Measurements from ENCODE around the gene FNDC11. TPM values are rescaled to one million over a fixed set of nuclear protein-coding genes. Genes with fewer than 3 reads are reported as not detected.

Gene FNDC11
- total RNA-seq, 3 donors from 2014 or later (not counting 1 experiment from before 2014, with no cell fraction given), result 0.19 to 0.75 (median 0.25) TPM

GRCh38 chr20:63565699-63566335 is 11.9 kb downstream of the FNDC11 start:
- WGBS (ENCODE audit: insufficient coverage), result 95% methylated on average over 43 of the region's 43 CpGs
- intact Hi-C loops (cut with micrococcal nuclease), result loop anchor here (2.0 kb wide), 1 partner anchor 69 kb away; no protein-coding TSS in a partner anchor
- Histone ChIP-seq H3K27me3 (ENCODE audit: control insufficient read depth, insufficient read depth, low read length) (no peaks in the 10 kb centered on the region), H3K27ac (ENCODE audit: low read length) (no peak overlapping the region), H3K9me3 (ENCODE audit: control insufficient read depth, insufficient read depth, low read length) (no peaks in the 10 kb centered on the region), H3K36me3 (ENCODE audit: control insufficient read depth, insufficient read depth, low read length) (peaks cover 21% of the 10 kb centered on the region), H3K4me1 (ENCODE audit: control insufficient read depth, insufficient read depth, low read length) (peaks cover 39% of the 10 kb centered on the region), H3K4me3 (ENCODE audit: low read length) (no peak overlapping the region)
- no peak for TF ChIP-seq CTCF (IDR thresholded peaks at IDR 0.05)
- peaks cover 20 to 26% of the 10 kb centered on the region in 2 donors for H3K4me1 Mint-ChIP-seq
- DNase-seq, result no peak
- no peak overlapping the region for H3K4me3 Mint-ChIP-seq
- no peak for ATAC-seq
- no peak overlapping the region for H3K27ac Mint-ChIP-seq
- H3K27me3 Mint-ChIP-seq (ENCODE audit: low read depth in 2 of 2), result no peaks in the 10 kb centered on the region
- H3K9me3 Mint-ChIP-seq, result no peaks in the 10 kb centered on the region
- H3K36me3 Mint-ChIP-seq, result no peaks in the 10 kb centered on the region

- Histone ChIP-seq H3K27ac (ENCODE audit: low read length) (peak overlapping the region; percentile 80), H3K27me3 (ENCODE audit: control insufficient read depth, insufficient read depth, low read length) (no peaks in the 10 kb centered on the region), H3K36me3 (ENCODE audit: control insufficient read depth, insufficient read depth, low read length) (peaks cover 16% of the 10 kb centered on the region), H3K4me3 (ENCODE audit: low read length) (no peak overlapping the region), H3K9me3 (ENCODE audit: control insufficient read depth, insufficient read depth, low read length) (no peaks in the 10 kb centered on the region), H3K4me1 (ENCODE audit: control insufficient read depth, insufficient read depth, low read length) (peaks cover 39% of the 10 kb centered on the region)
- Mint-ChIP-seq H3K4me3 (peak overlapping the region; percentile 88), H3K27me3 (ENCODE audit: low read depth in 2 of 2) (no peaks in the 10 kb centered on the region), H3K27ac (peak overlapping the region; percentile 92 to 93), H3K4me1 (peaks cover 20 to 26% of the 10 kb centered on the region in 2 donors), H3K36me3 (no peaks in the 10 kb centered on the region), H3K9me3 (no peaks in the 10 kb centered on the region)
- no peak for DNase-seq
- WGBS (ENCODE audit: insufficient coverage), result 86% methylated on average over 46 of the region's 46 CpGs
- intact Hi-C loops (cut with micrococcal nuclease), result loop anchor here (2.0 kb wide), 1 partner anchor 68 kb away; no protein-coding TSS in a partner anchor
- ATAC-seq, result no peak
- TF ChIP-seq CTCF (IDR thresholded peaks at IDR 0.05), result no peak
Observed at GRCh38 chr20:63566395-63567135, 12.6 kb downstream of the FNDC11 start.

GRCh38 chr20:63567136-63567385 is 13.1 kb downstream of the FNDC11 start:
- Histone ChIP-seq H3K36me3 (ENCODE audit: control insufficient read depth, insufficient read depth, low read length) (peaks cover 16% of the 10 kb centered on the region), H3K4me3 (ENCODE audit: low read length) (no peak overlapping the region), H3K4me1 (ENCODE audit: control insufficient read depth, insufficient read depth, low read length) (peaks cover 39% of the 10 kb centered on the region), H3K27me3 (ENCODE audit: control insufficient read depth, insufficient read depth, low read length) (no peaks in the 10 kb centered on the region), H3K27ac (ENCODE audit: low read length) (peak overlapping the region; percentile 80), H3K9me3 (ENCODE audit: control insufficient read depth, insufficient read depth, low read length) (no peaks in the 10 kb centered on the region)
- DNase-seq, result peak in 1 of 2 donors; percentile 53
- peaks cover 20 to 26% of the 10 kb centered on the region in 2 donors for H3K4me1 Mint-ChIP-seq
- intact Hi-C loops (cut with micrococcal nuclease), result loop anchor here (2.0 kb wide), 1 partner anchor 68 kb away; no protein-coding TSS in a partner anchor
- peak; percentile 54 to 71 (median 69) for ATAC-seq
- H3K36me3 Mint-ChIP-seq, result no peaks in the 10 kb centered on the region
- H3K9me3 Mint-ChIP-seq, result no peaks in the 10 kb centered on the region
- WGBS (ENCODE audit: insufficient coverage), result 18% methylated on average over 22 of the region's 22 CpGs
- no peak for TF ChIP-seq CTCF (IDR thresholded peaks at IDR 0.05)
- peak overlapping the region; percentile 92 to 93 for H3K27ac Mint-ChIP-seq
- H3K27me3 Mint-ChIP-seq (ENCODE audit: low read depth in 2 of 2), result no peaks in the 10 kb centered on the region
- peak overlapping the region; percentile 88 for H3K4me3 Mint-ChIP-seq
